ENCODE measurements around the gene ARSJ.
"Not testable (repeated sequence)": the region's sequence is repeated elsewhere in the genome, so short reads cannot be mapped to it uniquely, and the experiment has no call there.

Gene ARSJ

DNA sequence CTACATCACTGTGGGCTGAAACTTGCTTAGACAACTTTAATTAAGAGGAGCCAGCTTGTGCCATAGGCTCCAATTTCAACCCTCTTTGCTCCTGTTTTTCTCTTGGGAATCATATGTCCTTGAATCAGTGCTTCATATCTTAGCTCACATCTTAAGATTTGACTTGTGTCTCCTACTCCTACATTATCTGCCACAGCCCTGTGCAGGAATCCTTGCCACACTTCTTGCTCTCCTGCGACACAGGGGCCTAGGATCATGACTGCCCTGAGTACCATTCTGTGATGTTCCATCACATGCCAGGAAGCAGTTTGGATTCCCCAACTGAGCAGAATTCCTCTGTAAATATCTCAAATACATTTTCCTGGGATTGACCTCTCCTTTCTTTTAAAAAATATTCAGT, 36.4 kb downstream of the ARSJ start:
- Histone ChIP-seq H3K27ac (ENCODE audit: low read depth, low read length, poor library complexity, severe bottlenecking) (no peak overlapping the region), H2AFZ (ENCODE audit: low read length) (no peak overlapping the region), H3F3A (ENCODE audit: insufficient read depth, low read length) (no peaks in the 10 kb centered on the region), H3K4me3 (ENCODE audit: low read depth, low read length, poor library complexity, severe bottlenecking) (no peak overlapping the region), H3K4me2 (ENCODE audit: low read length) (no peak overlapping the region), H3K36me3 (ENCODE audit: insufficient read depth, low read length) (no peaks in the 10 kb centered on the region), H3K79me2 (ENCODE audit: insufficient read depth, low read length) (no peaks in the 10 kb centered on the region), H3K9me3 (ENCODE audit: low read length) (no peaks in the 10 kb centered on the region), H4K20me1 (ENCODE audit: insufficient read depth, low read length) (no peaks in the 10 kb centered on the region), H3K4me1 (ENCODE audit: insufficient read depth, low read length, severe bottlenecking) (no peaks in the 10 kb centered on the region), H3K9me2 (ENCODE audit: low read depth, low read length) (no peaks in the 10 kb centered on the region), H3K27me3 (ENCODE audit: insufficient read depth, low read length) (no peaks in the 10 kb centered on the region), H3K9ac (ENCODE audit: low read length) (no peak overlapping the region)
- TF ChIP-seq EZH2 (IDR thresholded peaks at IDR 0.05; ENCODE audit: borderline replicate concordance, low read length) = no peak
- TF ChIP-seq, protein P1, sequence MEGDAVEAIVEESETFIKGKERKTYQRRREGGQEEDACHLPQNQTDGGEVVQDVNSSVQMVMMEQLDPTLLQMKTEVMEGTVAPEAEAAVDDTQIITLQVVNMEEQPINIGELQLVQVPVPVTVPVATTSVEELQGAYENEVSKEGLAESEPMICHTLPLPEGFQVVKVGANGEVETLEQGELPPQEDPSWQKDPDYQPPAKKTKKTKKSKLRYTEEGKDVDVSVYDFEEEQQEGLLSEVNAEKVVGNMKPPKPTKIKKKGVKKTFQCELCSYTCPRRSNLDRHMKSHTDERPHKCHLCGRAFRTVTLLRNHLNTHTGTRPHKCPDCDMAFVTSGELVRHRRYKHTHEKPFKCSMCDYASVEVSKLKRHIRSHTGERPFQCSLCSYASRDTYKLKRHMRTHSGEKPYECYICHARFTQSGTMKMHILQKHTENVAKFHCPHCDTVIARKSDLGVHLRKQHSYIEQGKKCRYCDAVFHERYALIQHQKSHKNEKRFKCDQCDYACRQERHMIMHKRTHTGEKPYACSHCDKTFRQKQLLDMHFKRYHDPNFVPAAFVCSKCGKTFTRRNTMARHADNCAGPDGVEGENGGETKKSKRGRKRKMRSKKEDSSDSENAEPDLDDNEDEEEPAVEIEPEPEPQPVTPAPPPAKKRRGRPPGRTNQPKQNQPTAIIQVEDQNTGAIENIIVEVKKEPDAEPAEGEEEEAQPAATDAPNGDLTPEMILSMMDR (IDR thresholded peaks at IDR 0.05; ENCODE audit: low read length) = no peak

DNA sequence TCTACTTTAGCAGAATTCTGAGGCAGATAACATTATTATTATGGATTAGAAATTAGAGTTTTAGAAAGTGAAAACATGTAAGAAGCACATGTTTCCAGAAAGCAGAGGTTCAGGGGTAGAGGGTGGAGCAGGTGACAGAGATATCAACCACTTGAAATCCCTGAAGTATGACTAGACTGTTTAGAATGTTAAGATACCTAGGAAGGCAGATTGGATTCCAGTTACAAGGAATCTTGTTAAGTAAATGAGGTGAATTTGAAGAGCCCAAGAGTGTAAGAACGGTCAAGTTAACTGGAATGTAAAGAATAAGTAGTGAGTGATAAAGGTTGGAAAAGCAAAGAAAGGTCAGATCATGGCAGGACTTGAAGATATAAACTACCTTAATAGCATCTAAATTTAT, 37.6 kb downstream of the ARSJ start:
- no peaks in the 10 kb centered on the region for H4K20me1 ChIP-seq (ENCODE audit: insufficient read depth, low read length)
- no peaks in the 10 kb centered on the region for H3K79me2 ChIP-seq (ENCODE audit: insufficient read depth, low read length)
- H3K27me3 ChIP-seq (ENCODE audit: insufficient read depth, low read length) = no peaks in the 10 kb centered on the region
- H3K4me1 ChIP-seq (ENCODE audit: insufficient read depth, low read length, severe bottlenecking) = no peaks in the 10 kb centered on the region
- H3K4me2 ChIP-seq (ENCODE audit: low read length) = no peak overlapping the region
- no peak for TF ChIP-seq EZH2 (IDR thresholded peaks at IDR 0.05; ENCODE audit: borderline replicate concordance, low read length)
- TF ChIP-seq, protein P1 (IDR thresholded peaks at IDR 0.05; ENCODE audit: low read length) = no peak
- no peaks in the 10 kb centered on the region for H3K36me3 ChIP-seq (ENCODE audit: insufficient read depth, low read length)
- no peak overlapping the region for H3K9ac ChIP-seq (ENCODE audit: low read length)
- no peak overlapping the region for H2AFZ ChIP-seq (ENCODE audit: low read length)
- H3K9me2 ChIP-seq (ENCODE audit: low read depth, low read length) = no peaks in the 10 kb centered on the region
- H3K27ac ChIP-seq (ENCODE audit: low read depth, low read length, poor library complexity, severe bottlenecking) = no peak overlapping the region
- H3F3A ChIP-seq (ENCODE audit: insufficient read depth, low read length) = no peaks in the 10 kb centered on the region
- no peaks in the 10 kb centered on the region for H3K9me3 ChIP-seq (ENCODE audit: low read length)
- no peak overlapping the region for H3K4me3 ChIP-seq (ENCODE audit: low read depth, low read length, poor library complexity, severe bottlenecking)

DNA sequence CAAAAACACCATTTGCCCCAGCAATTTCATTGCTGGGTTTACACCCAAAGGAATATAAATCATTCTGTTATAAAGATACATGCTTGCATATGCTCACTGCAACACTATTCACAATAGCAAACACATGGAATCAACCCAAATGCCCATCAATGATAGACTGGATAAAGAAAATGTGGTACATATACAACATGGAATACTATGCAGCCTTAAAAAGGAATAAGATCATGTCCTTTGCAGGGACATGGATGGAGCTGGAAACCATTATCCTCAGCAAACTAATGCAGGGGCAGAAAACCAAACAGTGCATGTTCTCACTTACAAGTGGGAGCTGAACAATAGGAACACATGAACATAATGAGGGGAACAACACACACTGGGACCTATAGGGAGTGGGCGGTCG, 39.3 kb downstream of the ARSJ start:
- not testable (repeated sequence) for H3K36me3 ChIP-seq (ENCODE audit: insufficient read depth, low read length)

DNA sequence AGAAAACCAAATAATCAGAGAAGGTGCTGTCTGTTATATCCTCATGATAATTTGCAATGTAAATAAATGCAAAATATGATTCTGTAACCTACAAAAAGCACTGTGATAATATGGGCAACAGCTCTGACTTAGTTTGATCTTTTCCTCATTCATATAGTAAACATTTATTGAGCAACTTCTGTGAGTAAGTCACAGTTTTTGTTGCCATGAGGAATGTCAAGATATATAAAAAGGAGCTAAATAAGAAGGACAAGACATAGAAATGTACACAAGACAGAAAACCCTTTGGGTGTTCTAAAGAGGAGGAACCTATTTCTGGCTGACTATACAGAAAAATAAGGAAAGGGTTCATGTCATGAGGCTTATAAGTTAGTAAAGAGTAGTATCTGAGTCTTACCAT, 44.3 kb downstream of the ARSJ start:
- no peaks in the 10 kb centered on the region for H3K9me2 ChIP-seq (ENCODE audit: low read depth, low read length)
- H3K4me1 ChIP-seq (ENCODE audit: insufficient read depth, low read length, severe bottlenecking) = no peaks in the 10 kb centered on the region
- H3K36me3 ChIP-seq (ENCODE audit: insufficient read depth, low read length) = no peaks in the 10 kb centered on the region
- TF ChIP-seq, protein P1 (IDR thresholded peaks at IDR 0.05; ENCODE audit: low read length) = no peak
- no peak for TF ChIP-seq EZH2 (IDR thresholded peaks at IDR 0.05; ENCODE audit: borderline replicate concordance, low read length)
- H3K27me3 ChIP-seq (ENCODE audit: insufficient read depth, low read length) = no peaks in the 10 kb centered on the region
- H3K27ac ChIP-seq (ENCODE audit: low read depth, low read length, poor library complexity, severe bottlenecking) = no peak overlapping the region
- H2AFZ ChIP-seq (ENCODE audit: low read length) = no peak overlapping the region
- H4K20me1 ChIP-seq (ENCODE audit: insufficient read depth, low read length) = no peaks in the 10 kb centered on the region
- no peak overlapping the region for H3K4me3 ChIP-seq (ENCODE audit: low read depth, low read length, poor library complexity, severe bottlenecking)
- H3K79me2 ChIP-seq (ENCODE audit: insufficient read depth, low read length) = no peaks in the 10 kb centered on the region
- H3K9ac ChIP-seq (ENCODE audit: low read length) = no peak overlapping the region
- no peaks in the 10 kb centered on the region for H3F3A ChIP-seq (ENCODE audit: insufficient read depth, low read length)
- no peaks in the 10 kb centered on the region for H3K9me3 ChIP-seq (ENCODE audit: low read length)
- H3K4me2 ChIP-seq (ENCODE audit: low read length) = no peak overlapping the region

More for the DNA sequence above, 39.3 kb downstream of the ARSJ start:
- not testable (repeated sequence) for H4K20me1 ChIP-seq (ENCODE audit: insufficient read depth, low read length); H3K9ac ChIP-seq (ENCODE audit: low read length); H3K4me1 ChIP-seq (ENCODE audit: insufficient read depth, low read length, severe bottlenecking); H3K4me3 ChIP-seq (ENCODE audit: low read depth, low read length, poor library complexity, severe bottlenecking); H3K9me3 ChIP-seq (ENCODE audit: low read length); H3F3A ChIP-seq (ENCODE audit: insufficient read depth, low read length); H3K27me3 ChIP-seq (ENCODE audit: insufficient read depth, low read length); H3K4me2 ChIP-seq (ENCODE audit: low read length); H3K27ac ChIP-seq (ENCODE audit: low read depth, low read length, poor library complexity, severe bottlenecking); H3K9me2 ChIP-seq (ENCODE audit: low read depth, low read length); H3K79me2 ChIP-seq (ENCODE audit: insufficient read depth, low read length); H2AFZ ChIP-seq (ENCODE audit: low read length)

DNA sequence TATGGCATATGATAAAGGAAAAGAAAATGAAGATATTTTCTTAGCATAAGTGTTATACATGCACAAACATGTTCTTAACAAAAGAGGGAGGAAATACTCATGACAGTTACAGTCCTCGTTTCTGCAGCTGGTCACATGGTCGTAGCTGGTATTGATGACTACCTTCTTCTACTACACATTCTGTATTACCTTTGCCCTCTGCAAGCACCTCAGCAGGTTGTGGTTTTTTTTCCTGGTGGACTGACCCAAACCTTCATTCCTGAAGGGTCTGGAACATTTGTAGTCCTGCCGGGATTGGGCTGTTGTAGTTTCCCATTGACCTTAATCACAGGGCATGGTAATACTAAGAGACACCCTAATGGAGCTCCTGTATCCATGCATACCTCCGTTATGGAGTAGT, 54.7 kb downstream of the ARSJ start:
- not testable (repeated sequence) for H2AFZ ChIP-seq (ENCODE audit: low read length); H3K36me3 ChIP-seq (ENCODE audit: insufficient read depth, low read length); H3K9me2 ChIP-seq (ENCODE audit: low read depth, low read length); H3K4me2 ChIP-seq (ENCODE audit: low read length); H3K79me2 ChIP-seq (ENCODE audit: insufficient read depth, low read length); H3K4me1 ChIP-seq (ENCODE audit: insufficient read depth, low read length, severe bottlenecking); H3K4me3 ChIP-seq (ENCODE audit: low read depth, low read length, poor library complexity, severe bottlenecking); H3F3A ChIP-seq (ENCODE audit: insufficient read depth, low read length); H3K9ac ChIP-seq (ENCODE audit: low read length); H3K27me3 ChIP-seq (ENCODE audit: insufficient read depth, low read length); H3K9me3 ChIP-seq (ENCODE audit: low read length); H3K27ac ChIP-seq (ENCODE audit: low read depth, low read length, poor library complexity, severe bottlenecking); H4K20me1 ChIP-seq (ENCODE audit: insufficient read depth, low read length)
